ENCODE measurements around the gene CD53.
"Not testable (repeated sequence)": the region's sequence is repeated elsewhere in the genome, so short reads cannot be mapped to it uniquely, and the experiment has no call there.

CD53 gene

DNA sequence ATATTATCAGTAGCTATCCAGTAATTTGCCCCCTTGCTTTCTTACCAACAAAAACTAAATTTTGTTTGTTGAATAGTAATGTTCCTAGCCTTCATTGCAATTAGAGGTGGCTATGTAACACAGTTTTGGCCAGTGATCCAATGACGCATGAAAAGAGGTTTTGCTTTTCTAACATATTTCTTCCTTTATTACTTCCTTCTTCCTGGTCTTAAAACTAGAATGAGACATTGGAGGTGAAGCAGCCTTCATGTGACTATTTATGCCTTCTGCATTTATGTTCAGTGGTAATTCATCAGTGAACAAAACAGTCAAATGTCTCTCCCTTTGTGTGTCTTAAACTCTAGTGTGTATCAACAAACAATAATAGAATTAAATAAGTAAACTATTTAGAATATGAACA is 55.2 kb downstream of the CD53 start:
- Histone ChIP-seq H3K9ac (ENCODE audit: low read length) (no peak overlapping the region), H3K79me2 (ENCODE audit: insufficient read depth, low read length) (no peaks in the 10 kb centered on the region), H2AFZ (ENCODE audit: low read depth, low read length, severe bottlenecking) (no peak overlapping the region), H3K9me2 (replicated peaks; ENCODE audit: insufficient read depth, low read length) (no peaks in the 10 kb centered on the region), H3K4me2 (ENCODE audit: low read depth, low read length, poor library complexity, severe bottlenecking) (no peak overlapping the region), H3K27ac (ENCODE audit: low read depth, low read length) (no peak overlapping the region), H3F3A (ENCODE audit: insufficient read depth) (0 out of 2 replicates have a peak, but pooled peaks cover 3% of the 10 kb centered on the region), H3K4me3 (ENCODE audit: insufficient read depth, low read length, poor library complexity, severe bottlenecking) (no peak overlapping the region), H3K9me3 (ENCODE audit: insufficient read depth, low read length) (no peaks in the 10 kb centered on the region), H3K27me3 (ENCODE audit: low read length) (no peaks in the 10 kb centered on the region), H4K20me1 (ENCODE audit: low read depth, low read length) (no peaks in the 10 kb centered on the region), H3K36me3 (ENCODE audit: low read length) (no peaks in the 10 kb centered on the region)
- TF ChIP-seq CTCF (IDR thresholded peaks at IDR 0.05; ENCODE audit: insufficient read depth, low read length, poor library complexity, severe bottlenecking) (no peak), EZH2phosphoT487 (conservative IDR thresholded peaks at IDR 0.05; ENCODE audit: low read length) (no peak)

GRCh38 chr1:110928904-110929303 is 56.0 kb downstream of the CD53 start:
- Histone ChIP-seq H3F3A (ENCODE audit: insufficient read depth) (0 out of 2 replicates have a peak, but pooled peaks cover 3% of the 10 kb centered on the region), H4K20me1 (ENCODE audit: low read depth, low read length) (no peaks in the 10 kb centered on the region)

GRCh38 chr1:110931097-110931496 is 58.1 kb downstream of the CD53 start:
- not testable (repeated sequence) for H3K9me2 ChIP-seq (replicated peaks; ENCODE audit: insufficient read depth, low read length); H3F3A ChIP-seq (ENCODE audit: insufficient read depth); H3K36me3 ChIP-seq (ENCODE audit: low read length); H3K27me3 ChIP-seq (ENCODE audit: low read length); H3K27ac ChIP-seq (ENCODE audit: low read depth, low read length); H3K4me3 ChIP-seq (ENCODE audit: insufficient read depth, low read length, poor library complexity, severe bottlenecking); H3K9me3 ChIP-seq (ENCODE audit: insufficient read depth, low read length); H4K20me1 ChIP-seq (ENCODE audit: low read depth, low read length); H3K79me2 ChIP-seq (ENCODE audit: insufficient read depth, low read length); H2AFZ ChIP-seq (ENCODE audit: low read depth, low read length, severe bottlenecking); H3K9ac ChIP-seq (ENCODE audit: low read length); H3K4me2 ChIP-seq (ENCODE audit: low read depth, low read length, poor library complexity, severe bottlenecking)

More at GRCh38 chr1:110928904-110929303, 56.0 kb downstream of the CD53 start:
- Histone ChIP-seq H3K27me3 (ENCODE audit: low read length) (no peaks in the 10 kb centered on the region), H3K36me3 (ENCODE audit: low read length) (no peaks in the 10 kb centered on the region), H3K9me3 (ENCODE audit: insufficient read depth, low read length) (no peaks in the 10 kb centered on the region), H3K79me2 (ENCODE audit: insufficient read depth, low read length) (no peaks in the 10 kb centered on the region), H3K9ac (ENCODE audit: low read length) (no peak overlapping the region), H3K9me2 (replicated peaks; ENCODE audit: insufficient read depth, low read length) (no peaks in the 10 kb centered on the region), H2AFZ (ENCODE audit: low read depth, low read length, severe bottlenecking) (no peak overlapping the region), H3K27ac (ENCODE audit: low read depth, low read length) (no peak overlapping the region), H3K4me2 (ENCODE audit: low read depth, low read length, poor library complexity, severe bottlenecking) (no peak overlapping the region), H3K4me3 (ENCODE audit: insufficient read depth, low read length, poor library complexity, severe bottlenecking) (no peak overlapping the region)
- TF ChIP-seq EZH2phosphoT487 (conservative IDR thresholded peaks at IDR 0.05; ENCODE audit: low read length) (no peak), CTCF (IDR thresholded peaks at IDR 0.05; ENCODE audit: insufficient read depth, low read length, poor library complexity, severe bottlenecking) (no peak)

- no peak overlapping the region for H3K27ac ChIP-seq (ENCODE audit: low read depth, low read length)
- H3K9me3 ChIP-seq (ENCODE audit: insufficient read depth, low read length), result no peaks in the 10 kb centered on the region
- H3K36me3 ChIP-seq (ENCODE audit: low read length), result no peaks in the 10 kb centered on the region
- H4K20me1 ChIP-seq (ENCODE audit: low read depth, low read length), result no peaks in the 10 kb centered on the region
- H3K79me2 ChIP-seq (ENCODE audit: insufficient read depth, low read length), result no peaks in the 10 kb centered on the region
- no peaks in the 10 kb centered on the region for H3K9me2 ChIP-seq (replicated peaks; ENCODE audit: insufficient read depth, low read length)
- no peak overlapping the region for H2AFZ ChIP-seq (ENCODE audit: low read depth, low read length, severe bottlenecking)
- H3K27me3 ChIP-seq (ENCODE audit: low read length), result no peaks in the 10 kb centered on the region
- no peak for TF ChIP-seq EZH2phosphoT487 (conservative IDR thresholded peaks at IDR 0.05; ENCODE audit: low read length)
- no peak for TF ChIP-seq CTCF (IDR thresholded peaks at IDR 0.05; ENCODE audit: insufficient read depth, low read length, poor library complexity, severe bottlenecking)
- no peaks in the 10 kb centered on the region for H3F3A ChIP-seq (ENCODE audit: insufficient read depth)
- H3K4me2 ChIP-seq (ENCODE audit: low read depth, low read length, poor library complexity, severe bottlenecking), result no peak overlapping the region
- H3K9ac ChIP-seq (ENCODE audit: low read length), result no peak overlapping the region
- H3K4me3 ChIP-seq (ENCODE audit: insufficient read depth, low read length, poor library complexity, severe bottlenecking), result no peak overlapping the region
These were observed 63.6 kb downstream of the CD53 start for GRCh38 chr1:110936567-110936966.

All from SU-DHL-6 (cell line).